HepG2 (cell line): Measurements from ENCODE around the gene PREP. TPM values are rescaled to one million over a fixed set of nuclear protein-coding genes. Genes with fewer than 3 reads are reported as not detected.

Experiments used
- ATAC-seq: fragments of 200-7000 bp; cut with Tn5 transposase; 3 replicates; pipeline ENCODE4 v1.9.1; 2020; ENCODE audit warnings: mild to moderate bottlenecking, moderate library complexity
- BruUV-seq: library from RNA; stranded (reverse); fragments of 400-500 nt; replicated peaks from 2 replicates; lab custom pipeline; 2021; lab: Mats Ljungman, UMichigan
- CTCF ChIA-PET: fragments of 300-600 bp; formaldehyde crosslinking; extraction: SDS; loops from one replicate; lab custom pipeline; 2021; ENCODE audit warnings: low total read pairs, inconsistent platforms, low intra/inter-chr PET ratio; lab: Yijun Ruan, JAX
- POLR2A ChIA-PET: fragments of 350-600 bp; sonication (Branson Sonifier 250); formaldehyde crosslinking; loops from one replicate; lab custom pipeline; 2020; ENCODE audit warnings: antibody characterized with exemption, inconsistent platforms; lab: Yijun Ruan, JAX
- DNase-seq: peaks from one replicate; pipeline ENCODE4 v3.0.0-alpha.2; 2015; ENCODE audit warnings: low spot score
- FAIRE-seq: peaks from 3 replicates; lab custom pipeline; 2011; peaks lifted over from hg19 to GRCh38; lab: Jason Lieb, UNC
- H2AFZ ChIP-seq: one replicate; pipeline ENCODE4 v1.6.1; 2011; ENCODE audit warnings: low read length, inconsistent platforms
- H3K27ac ChIP-seq: fragments of 300-600 bp; 3 replicates; pipeline ENCODE4 v1.8.0; 2011; ENCODE audit warnings: mixed run types, mild to moderate bottlenecking, mixed read lengths, low read length, inconsistent platforms; ENCODE audit not compliant: insufficient read depth; ENCODE audit errors: extremely low read length
- H3K27me3 ChIP-seq, 2 experiments: fragments of 200-600 bp in 1 of 2; 2 replicates in 1 of 2; 3 replicates in 1 of 2; pipeline versions ENCODE4 v1.6.0 to v1.8.0; 2011; ENCODE audit warnings: low read length in 2 of 2, mild to moderate bottlenecking in 2 of 2, moderate library complexity in 2 of 2, inconsistent platforms in 1 of 2; ENCODE audit not compliant: insufficient read depth in 2 of 2, control insufficient read depth in 1 of 2
- H3K36me3 ChIP-seq, 2 experiments: fragments of 200-600 bp in 1 of 2; replicated peaks in 1 of 2; 2 replicates in 1 of 2; 3 replicates in 1 of 2; pipeline versions ENCODE4 v1.5.1 to v1.8.0; 2011; ENCODE audit warnings: low read length in 2 of 2, inconsistent platforms in 1 of 2; ENCODE audit not compliant: insufficient read depth in 2 of 2, control insufficient read depth in 1 of 2
- H3K4me1 ChIP-seq: 2 replicates; pipeline ENCODE4 v1.5.1; 2012; ENCODE audit warnings: low read length, inconsistent platforms; ENCODE audit not compliant: insufficient read depth
- H3K4me2 ChIP-seq: 2 replicates; pipeline ENCODE4 v1.6.0; 2011; ENCODE audit warnings: low read depth, low read length, inconsistent platforms
- H3K4me3 ChIP-seq, 3 experiments: fragments of 200-600 bp in 1 of 3; sonication (generic), shearing (Covaris generic) in 1 of 3; replicated peaks in 1 of 3; 2 replicates each; pipeline ENCODE4 v1.5.1; 2011 to 2016; ENCODE audit warnings: low read length in 3 of 3, inconsistent platforms in 2 of 3, low read depth in 2 of 3, mild to moderate bottlenecking in 2 of 3, control low read depth in 1 of 3, mixed read lengths in 1 of 3; ENCODE audit not compliant: insufficient read depth in 1 of 3
- H3K79me2 ChIP-seq: one replicate; pipeline ENCODE4 v1.6.1; 2011; ENCODE audit warnings: low read length, inconsistent platforms; ENCODE audit not compliant: insufficient read depth
- H3K9ac ChIP-seq: 2 replicates; pipeline ENCODE4 v1.6.0; 2011; ENCODE audit warnings: mild to moderate bottlenecking, low read depth, low read length, inconsistent platforms; ENCODE audit not compliant: insufficient read depth
- H3K9me3 ChIP-seq: 2 replicates; pipeline ENCODE4 v1.5.1; 2012; ENCODE audit warnings: mild to moderate bottlenecking, low read length
- H4K20me1 ChIP-seq: 2 replicates; pipeline ENCODE4 v1.6.0; 2011; ENCODE audit warnings: inconsistent platforms, mild to moderate bottlenecking, low read length, moderate library complexity; ENCODE audit not compliant: insufficient read depth
- FLYWCH1 ChIP-seq: sonication (generic); formaldehyde crosslinking; IDR thresholded peaks from 2 replicates; pipeline ENCODE4 v1.8.1; 2023; ENCODE audit warnings: mild to moderate bottlenecking, missing genetic modification reagents
- HOMEZ ChIP-seq: IDR thresholded peaks from 2 replicates; pipeline ENCODE4 v1.6.1; 2016; ENCODE audit warnings: low read depth
- POGK ChIP-seq: sonication (generic); formaldehyde crosslinking; conservative IDR thresholded peaks from 2 replicates; pipeline ENCODE4 v1.8.0; 2022; ENCODE audit warnings: mild to moderate bottlenecking, moderate library complexity, missing genetic modification reagents
- U2AF2 ChIP-seq: fragments of 200-400 bp; formaldehyde crosslinking; IDR thresholded peaks from 2 replicates; pipeline ENCODE4 v1.6.1; 2017; ENCODE audit warnings: low read depth, mild to moderate bottlenecking, low read length
- ZNF670 ChIP-seq: sonication (generic); formaldehyde crosslinking; IDR thresholded peaks from 2 replicates; pipeline ENCODE4 v1.8.0; 2022; ENCODE audit warnings: mild to moderate bottlenecking, missing genetic modification reagents, borderline replicate concordance
- WGBS: methylation state at CpG from one replicate; pipeline ENCODE4 v1.1.6; 2017; ENCODE audit warnings: low lambda C conversion rate; 5-methylcytosine and 5-hydroxymethylcytosine counted together
- in situ Hi-C: cut with HindIII; loops from 2 replicates; pipeline ENCODE4 v1.10.0; 2017; ENCODE audit warnings: low pct_unique_long_range_greater_than_20kb; ENCODE audit not compliant: extremely low pct_ligation_motif_present
- intact Hi-C: fragments of 100-400 bp; cut with micrococcal nuclease; formaldehyde crosslinking; loops from one replicate; pipeline ENCODE4 v1.10.0; 2022; ENCODE audit not compliant: unreplicated experiment
- polyA plus RNA-seq, 8 experiments: library from polyadenylated mRNA; depleted of rRNA in 3 of 8; stranded (reverse) in 7 of 8; unstranded in 1 of 8; fragments of >200 nt; fragmentation: Illumina TruSeq in 4 of 8; extraction: Trizol in 4 of 8; gene quantifications; 2 replicates each; pipeline versions ENCODE4 v1.2.1 to v1.2.3, GENCODE V29; 2011 to 2016; ENCODE audit warnings: low read depth in 4 of 8, missing spikeins in 1 of 8, mixed read lengths in 1 of 8; ENCODE audit not compliant: insufficient read depth in 1 of 8
- total RNA-seq, 5 experiments: library from RNA; depleted of rRNA; stranded (reverse); fragments of >200 nt; fragmentation: Illumina TruSeq; extraction: Trizol; gene quantifications; 2 replicates each; pipeline ENCODE4 v1.2.3, GENCODE V29; 2016; ENCODE audit warnings: low read depth in 1 of 5
- TF ChIP-seq, protein P1 (sequence below): sonication (generic); formaldehyde crosslinking; IDR thresholded peaks from 2 replicates; pipeline ENCODE4 v1.4.0; 2020; ENCODE audit warnings: missing genetic modification reagents

Gene PREP
- total and polyA plus RNA-seq, 2 of the 13 experiments (the other 11 are each of a cell fraction or from before 2014, with no cell fraction given), result 12.6 to 15.9 TPM

GRCh38 chr6:105263685-105264610, 138.9 kb downstream of the PREP start:
- ChIA-PET CTCF (no interaction called here), POLR2A (no interaction called here)
- H3K9ac ChIP-seq, result no peak overlapping the region
- H3K36me3 ChIP-seq, result no peaks in the 10 kb centered on the region
- no peak overlapping the region for H3K4me2 ChIP-seq
- in situ Hi-C loops (no loop called here), intact Hi-C loops (no loop called here)
- DNase-seq, result no peak
- no peak for FAIRE-seq
- BruUV-seq, result no TSS peak
- no peak overlapping the region for H3K27ac ChIP-seq
- H3K4me3 ChIP-seq, result no peak overlapping the region
- ATAC-seq, result no peak
- H3K27me3 ChIP-seq, result peaks cover 0 to 15% of the 10 kb centered on the region in 2 experiments; a peak in 2 of 5 replicates
- no peak overlapping the region for H2AFZ ChIP-seq
- peaks cover 10% of the 10 kb centered on the region for H3K9me3 ChIP-seq
- no peak for TF ChIP-seq FLYWCH1 (CRISPR knock-in tag)
- no peak for TF ChIP-seq POGK
- no peak for TF ChIP-seq ZNF670 (CRISPR knock-in tag)
- TF ChIP-seq, protein P1, sequence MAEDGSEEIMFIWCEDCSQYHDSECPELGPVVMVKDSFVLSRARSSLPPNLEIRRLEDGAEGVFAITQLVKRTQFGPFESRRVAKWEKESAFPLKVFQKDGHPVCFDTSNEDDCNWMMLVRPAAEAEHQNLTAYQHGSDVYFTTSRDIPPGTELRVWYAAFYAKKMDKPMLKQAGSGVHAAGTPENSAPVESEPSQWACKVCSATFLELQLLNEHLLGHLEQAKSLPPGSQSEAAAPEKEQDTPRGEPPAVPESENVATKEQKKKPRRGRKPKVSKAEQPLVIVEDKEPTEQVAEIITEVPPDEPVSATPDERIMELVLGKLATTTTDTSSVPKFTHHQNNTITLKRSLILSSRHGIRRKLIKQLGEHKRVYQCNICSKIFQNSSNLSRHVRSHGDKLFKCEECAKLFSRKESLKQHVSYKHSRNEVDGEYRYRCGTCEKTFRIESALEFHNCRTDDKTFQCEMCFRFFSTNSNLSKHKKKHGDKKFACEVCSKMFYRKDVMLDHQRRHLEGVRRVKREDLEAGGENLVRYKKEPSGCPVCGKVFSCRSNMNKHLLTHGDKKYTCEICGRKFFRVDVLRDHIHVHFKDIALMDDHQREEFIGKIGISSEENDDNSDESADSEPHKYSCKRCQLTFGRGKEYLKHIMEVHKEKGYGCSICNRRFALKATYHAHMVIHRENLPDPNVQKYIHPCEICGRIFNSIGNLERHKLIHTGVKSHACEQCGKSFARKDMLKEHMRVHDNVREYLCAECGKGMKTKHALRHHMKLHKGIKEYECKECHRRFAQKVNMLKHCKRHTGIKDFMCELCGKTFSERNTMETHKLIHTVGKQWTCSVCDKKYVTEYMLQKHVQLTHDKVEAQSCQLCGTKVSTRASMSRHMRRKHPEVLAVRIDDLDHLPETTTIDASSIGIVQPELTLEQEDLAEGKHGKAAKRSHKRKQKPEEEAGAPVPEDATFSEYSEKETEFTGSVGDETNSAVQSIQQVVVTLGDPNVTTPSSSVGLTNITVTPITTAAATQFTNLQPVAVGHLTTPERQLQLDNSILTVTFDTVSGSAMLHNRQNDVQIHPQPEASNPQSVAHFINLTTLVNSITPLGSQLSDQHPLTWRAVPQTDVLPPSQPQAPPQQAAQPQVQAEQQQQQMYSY (CRISPR knock-in tag), result no peak
- no peak for TF ChIP-seq HOMEZ (CRISPR knock-in tag)
- TF ChIP-seq U2AF2, result no peak
- H3K79me2 ChIP-seq, result no peaks in the 10 kb centered on the region
- H3K4me1 ChIP-seq, result no peaks in the 10 kb centered on the region
- no peaks in the 10 kb centered on the region for H4K20me1 ChIP-seq
- 51% methylated on average over 6 of the region's 6 CpGs for WGBS
